Stomach (tissue), 4 donors: Measurements from ENCODE around the gene TMEM41B.
"Not testable (repeated sequence)": the region's sequence is repeated elsewhere in the genome, so short reads cannot be mapped to it uniquely, and the experiment has no call there.

Experiments used
- POLR2A ChIP-seq, 4 donors: fragments of 450-650 bp; IDR thresholded peaks; one replicate each; pipeline ENCODE4 v1.6.1; 2016; ENCODE audit warnings: antibody characterized with exemption in 4 of 4, control low read depth in 2 of 4, mild to moderate bottlenecking in 1 of 4, moderate library complexity in 1 of 4
- TF ChIP-seq, protein P1 (sequence below), 7 experiments: fragments of 450-650 bp in 4 of 7; fragments of 200-600 bp in 3 of 7; sonication (generic) in 3 of 7; IDR thresholded peaks; one replicate each; pipeline ENCODE4 v1.5.1; 2016 to 2019; ENCODE audit warnings: antibody characterized with exemption in 7 of 7, control low read depth in 2 of 7, mild to moderate bottlenecking in 1 of 7

DNA sequence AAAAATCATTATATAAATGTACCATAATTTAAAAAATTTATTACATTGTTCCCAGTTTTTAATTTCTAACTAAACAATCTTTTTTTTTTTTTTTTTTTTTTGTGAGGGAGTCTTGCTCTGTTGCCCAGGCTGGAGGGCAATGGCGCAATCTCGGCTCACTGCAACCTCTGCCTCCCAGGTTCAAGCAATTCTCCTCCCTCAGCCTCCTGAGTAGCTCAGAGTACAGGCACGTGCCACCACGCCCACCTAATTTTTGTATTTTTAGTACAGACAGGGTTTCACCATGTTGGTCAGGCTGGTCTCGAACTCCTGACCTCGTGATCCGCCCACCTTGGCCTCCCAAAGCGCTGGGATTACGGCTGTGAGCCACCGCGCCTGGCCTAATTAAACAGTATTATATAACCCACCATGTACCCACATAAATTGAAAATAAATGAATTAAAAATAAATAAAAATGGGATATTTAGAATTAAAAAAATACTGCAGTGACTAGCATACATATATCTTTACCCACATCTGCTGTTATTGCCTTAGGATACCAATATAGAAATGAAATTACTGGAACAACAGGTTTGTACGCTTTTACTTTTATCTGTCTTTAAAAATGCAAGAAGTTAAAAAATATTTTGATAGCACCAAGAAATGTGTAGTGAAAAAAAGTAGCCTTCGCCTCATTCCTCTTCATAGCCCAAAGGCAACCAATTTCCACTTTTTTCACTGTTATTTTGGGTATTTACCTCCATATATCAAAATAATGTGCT, 46.6 kb upstream of the TMEM41B start:
- TF ChIP-seq, protein P1, sequence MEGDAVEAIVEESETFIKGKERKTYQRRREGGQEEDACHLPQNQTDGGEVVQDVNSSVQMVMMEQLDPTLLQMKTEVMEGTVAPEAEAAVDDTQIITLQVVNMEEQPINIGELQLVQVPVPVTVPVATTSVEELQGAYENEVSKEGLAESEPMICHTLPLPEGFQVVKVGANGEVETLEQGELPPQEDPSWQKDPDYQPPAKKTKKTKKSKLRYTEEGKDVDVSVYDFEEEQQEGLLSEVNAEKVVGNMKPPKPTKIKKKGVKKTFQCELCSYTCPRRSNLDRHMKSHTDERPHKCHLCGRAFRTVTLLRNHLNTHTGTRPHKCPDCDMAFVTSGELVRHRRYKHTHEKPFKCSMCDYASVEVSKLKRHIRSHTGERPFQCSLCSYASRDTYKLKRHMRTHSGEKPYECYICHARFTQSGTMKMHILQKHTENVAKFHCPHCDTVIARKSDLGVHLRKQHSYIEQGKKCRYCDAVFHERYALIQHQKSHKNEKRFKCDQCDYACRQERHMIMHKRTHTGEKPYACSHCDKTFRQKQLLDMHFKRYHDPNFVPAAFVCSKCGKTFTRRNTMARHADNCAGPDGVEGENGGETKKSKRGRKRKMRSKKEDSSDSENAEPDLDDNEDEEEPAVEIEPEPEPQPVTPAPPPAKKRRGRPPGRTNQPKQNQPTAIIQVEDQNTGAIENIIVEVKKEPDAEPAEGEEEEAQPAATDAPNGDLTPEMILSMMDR (IDR thresholded peaks at IDR 0.05), result not testable (repeated sequence)
- TF ChIP-seq POLR2A (IDR thresholded peaks at IDR 0.05), result not testable (repeated sequence)
